Neuronal stem cell (in vitro differentiated cells): ENCODE data around the gene FXYD6.

Experiments used
- DNase-seq: peaks from one replicate; pipeline ENCODE4 v3.0.0-alpha.2; 2013; ENCODE audit warnings: low spot score
- H2AFZ ChIP-seq: one replicate; pipeline ENCODE4 v1.6.1; 2013; ENCODE audit warnings: mild to moderate bottlenecking, low read length, inconsistent platforms
- H2AK5ac ChIP-seq: 2 replicates; pipeline ENCODE4 v1.6.1; 2013; ENCODE audit warnings: low read depth, mild to moderate bottlenecking, inconsistent platforms, low read length, moderate library complexity, mixed read lengths
- H2BK120ac ChIP-seq: 2 replicates; pipeline ENCODE4 v1.6.1; 2013; ENCODE audit warnings: low read depth, mild to moderate bottlenecking, inconsistent platforms, low read length, moderate library complexity, mixed read lengths
- H2BK12ac ChIP-seq: one replicate; pipeline ENCODE4 v1.6.1; 2013; ENCODE audit warnings: low read length, inconsistent platforms
- H2BK15ac ChIP-seq: 2 replicates; pipeline ENCODE4 v1.6.1; 2013; ENCODE audit warnings: mild to moderate bottlenecking, low read length, inconsistent platforms, mixed read lengths
- H2BK5ac ChIP-seq: one replicate; pipeline ENCODE4 v1.6.1; 2013; ENCODE audit warnings: inconsistent platforms, mild to moderate bottlenecking, low read length, moderate library complexity
- H3K14ac ChIP-seq: one replicate; pipeline ENCODE4 v1.6.1; 2013; ENCODE audit warnings: low read length, inconsistent platforms
- H3K18ac ChIP-seq: 2 replicates; pipeline ENCODE4 v1.6.1; 2013; ENCODE audit warnings: low read length, inconsistent platforms
- H3K23ac ChIP-seq: 2 replicates; pipeline ENCODE4 v1.6.1; 2013; ENCODE audit warnings: low read depth, mild to moderate bottlenecking, mixed read lengths, low read length, inconsistent platforms; ENCODE audit not compliant: poor library complexity
- H3K27ac ChIP-seq: replicated peaks from 3 replicates; pipeline ENCODE4 v1.5.1; 2013; ENCODE audit warnings: low read length, inconsistent platforms
- H3K27me3 ChIP-seq, 3 experiments: 2 replicates each; pipeline ENCODE4 v1.6.1; 2013; ENCODE audit warnings: low read length in 3 of 3, mild to moderate bottlenecking in 2 of 3, inconsistent platforms in 1 of 3, low read depth in 1 of 3, mixed read lengths in 1 of 3, moderate library complexity in 1 of 3; ENCODE audit not compliant: control insufficient read depth in 3 of 3, insufficient read depth in 3 of 3
- H3K36me3 ChIP-seq, 2 donors: replicated peaks in 1 of 2; 2 replicates each; pipeline ENCODE4 v1.6.1; 2013; ENCODE audit warnings: low read length in 2 of 2; ENCODE audit not compliant: control insufficient read depth in 2 of 2, insufficient read depth in 2 of 2
- H3K4ac ChIP-seq: 2 replicates; pipeline ENCODE4 v1.6.1; 2013; ENCODE audit warnings: inconsistent platforms, mild to moderate bottlenecking, low read length, moderate library complexity
- H3K4me1 ChIP-seq, 2 donors: 1 replicate in 1 of 2; 2 replicates in 1 of 2; pipeline ENCODE4 v1.6.1; 2013; ENCODE audit warnings: low read length in 2 of 2, low read depth in 1 of 2; ENCODE audit not compliant: control insufficient read depth in 2 of 2, insufficient read depth in 1 of 2
- H3K4me2 ChIP-seq: one replicate; pipeline ENCODE4 v1.6.1; 2013; ENCODE audit warnings: mild to moderate bottlenecking, low read length, inconsistent platforms; ENCODE audit not compliant: insufficient read depth, poor library complexity, severe bottlenecking
- H3K4me3 ChIP-seq, 2 donors: 2 replicates each; pipeline ENCODE4 v1.5.1; 2013; ENCODE audit warnings: low read length in 2 of 2, mild to moderate bottlenecking in 2 of 2, inconsistent platforms in 1 of 2, moderate library complexity in 1 of 2
- H3K79me1 ChIP-seq: one replicate; pipeline ENCODE4 v1.6.1; 2013; ENCODE audit warnings: low read depth, mild to moderate bottlenecking, inconsistent platforms, low read length, moderate library complexity
- H3K9ac ChIP-seq: one replicate; pipeline ENCODE4 v1.6.1; 2013; ENCODE audit warnings: mild to moderate bottlenecking, low read depth, low read length, inconsistent platforms; ENCODE audit not compliant: poor library complexity
- H3K9me3 ChIP-seq, 2 donors: replicated peaks in 1 of 2; 2 replicates each; pipeline versions ENCODE3 to v1.6.1; 2013; ENCODE audit warnings: low read length in 2 of 2, mild to moderate bottlenecking in 2 of 2, inconsistent platforms in 1 of 2, low read depth in 1 of 2, mixed read lengths in 1 of 2, moderate library complexity in 1 of 2; ENCODE audit not compliant: control insufficient read depth in 2 of 2, insufficient read depth in 1 of 2
- H4K8ac ChIP-seq: one replicate; pipeline ENCODE4 v1.6.1; 2013; ENCODE audit warnings: low read depth, mild to moderate bottlenecking, inconsistent platforms, low read length, moderate library complexity
- H4K91ac ChIP-seq: one replicate; pipeline ENCODE4 v1.6.1; 2013; ENCODE audit warnings: low read length, low read depth, mild to moderate bottlenecking, inconsistent platforms; ENCODE audit not compliant: poor library complexity
- WGBS, 2 donors: extraction: QIAGEN DNeasy Blood & Tissue Kit; methylation state at CpG; one replicate each; pipeline ENCODE4 v1.1.7; 2013; ENCODE audit warnings: missing lambda C conversion rate in 2 of 2, mixed read lengths in 1 of 2; ENCODE audit not compliant: insufficient read length in 2 of 2, insufficient replicate concordance in 1 of 2; ENCODE audit errors: extremely low coverage in 2 of 2; 5-methylcytosine and 5-hydroxymethylcytosine counted together

The FXYD6 gene

DNA sequence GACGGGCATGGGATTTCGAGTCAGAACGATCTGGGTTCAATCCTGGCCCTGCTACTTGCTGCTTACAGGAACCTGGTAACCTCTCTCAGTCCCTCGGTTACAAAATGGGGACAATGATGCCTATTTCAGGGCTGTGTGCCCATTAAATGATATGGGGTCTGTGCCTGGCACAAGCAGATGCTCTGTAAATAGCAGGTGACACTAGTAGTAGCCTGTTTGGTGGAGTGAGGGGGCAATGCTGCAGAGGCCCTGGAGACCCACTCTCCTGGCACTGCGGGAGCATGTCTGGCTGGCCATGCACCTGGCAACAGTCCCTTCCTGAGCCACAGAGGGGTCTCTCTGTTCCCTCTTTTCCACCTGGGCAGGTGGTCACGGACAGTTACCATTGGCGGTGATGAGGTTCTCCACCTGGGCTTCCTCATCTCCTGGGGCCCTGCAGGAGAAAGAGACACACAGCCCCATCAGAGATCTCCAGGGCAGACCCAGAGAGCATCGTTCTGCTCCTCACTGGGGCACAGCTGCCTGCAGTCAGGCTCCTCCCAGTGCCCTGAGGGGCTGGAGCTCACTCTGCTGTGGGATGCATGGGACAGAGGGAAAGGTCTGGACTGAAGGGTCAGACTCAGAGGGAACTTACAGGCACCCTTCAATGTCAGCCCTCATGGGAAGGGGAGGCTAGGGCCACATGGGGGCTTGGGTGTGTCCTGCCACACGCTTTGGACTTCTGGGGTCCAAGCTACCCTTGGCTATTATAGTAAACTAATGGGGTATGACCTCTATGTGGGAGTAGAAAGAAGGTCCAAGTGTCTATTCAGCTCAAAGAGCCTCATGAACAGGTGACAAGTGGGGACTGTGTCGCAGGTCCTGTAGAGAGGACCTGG is 36.3 kb downstream of the FXYD6 start:
- Histone ChIP-seq H3K4me3 (no peak overlapping the region), H3K4me1 (peaks cover 0 to 6% of the 10 kb centered on the region in 2 donors), H3K9me3 (no peaks in the 10 kb centered on the region), H3K79me1 (no peaks in the 10 kb centered on the region), H2BK15ac (no peak overlapping the region), H3K27ac (no peak overlapping the region), H2AFZ (no peak overlapping the region), H3K27me3 (no peaks in the 10 kb centered on the region), H3K4ac (no peak overlapping the region), H4K91ac (no peak overlapping the region), H4K8ac (no peak overlapping the region), H2BK12ac (no peak overlapping the region), H3K18ac (no peak overlapping the region), H3K36me3 (peaks cover 11 to 31% of the 10 kb centered on the region in 2 donors), H2BK120ac (no peak overlapping the region), H3K23ac (no peak overlapping the region), H3K9ac (peak overlapping the region; percentile 5), H3K4me2 (no peak overlapping the region), H3K14ac (no peak overlapping the region), H2BK5ac (no peak overlapping the region), H2AK5ac (no peak overlapping the region)
- no peak for DNase-seq
- WGBS, 2 donors: no CpG with 5 or more reads among the region's 10 CpGs

- H3K27me3 ChIP-seq: no peaks in the 10 kb centered on the region
Observed at GRCh38 chr11:117839380-117839881, 37.0 kb downstream of the FXYD6 start.

GRCh38 chr11:117838901-117839300 is 37.6 kb downstream of the FXYD6 start:
- no peak overlapping the region for H2AFZ ChIP-seq
- no peak overlapping the region for H3K4ac ChIP-seq
- peaks cover 11 to 33% of the 10 kb centered on the region in 2 donors for H3K36me3 ChIP-seq
- H3K4me1 ChIP-seq: peaks cover 0 to 6% of the 10 kb centered on the region in 2 donors
- H3K14ac ChIP-seq: no peak overlapping the region
- H3K27ac ChIP-seq: no peak overlapping the region
- no peak overlapping the region for H2BK5ac ChIP-seq
- no peak overlapping the region for H3K23ac ChIP-seq
- no peak overlapping the region for H2AK5ac ChIP-seq
- no peak overlapping the region for H4K91ac ChIP-seq
- H3K9ac ChIP-seq: no peak overlapping the region
- H3K4me2 ChIP-seq: no peak overlapping the region
- H3K79me1 ChIP-seq: no peaks in the 10 kb centered on the region
- no peaks in the 10 kb centered on the region for H3K27me3 ChIP-seq
- no peak overlapping the region for H3K18ac ChIP-seq
- no peak for DNase-seq
- no peak overlapping the region for H2BK12ac ChIP-seq
- no CpG with 5 or more reads among the region's 8 CpGs for WGBS, 2 donors
- no peak overlapping the region for H2BK120ac ChIP-seq
- H2BK15ac ChIP-seq: no peak overlapping the region
- H4K8ac ChIP-seq: no peak overlapping the region
- no peak overlapping the region for H3K4me3 ChIP-seq
- no peaks in the 10 kb centered on the region for H3K9me3 ChIP-seq

More at GRCh38 chr11:117839380-117839881, 37.0 kb downstream of the FXYD6 start:
- no peak overlapping the region for H2BK12ac ChIP-seq
- no peak overlapping the region for H2AFZ ChIP-seq
- no peak overlapping the region for H3K4me2 ChIP-seq
- H3K4ac ChIP-seq: no peak overlapping the region
- no peak overlapping the region for H3K23ac ChIP-seq
- H2BK5ac ChIP-seq: no peak overlapping the region
- H2BK15ac ChIP-seq: no peak overlapping the region
- no peak overlapping the region for H4K91ac ChIP-seq
- H4K8ac ChIP-seq: no peak overlapping the region
- no peak overlapping the region for H3K18ac ChIP-seq
- peaks cover 0 to 6% of the 10 kb centered on the region in 2 donors for H3K4me1 ChIP-seq
- H3K79me1 ChIP-seq: no peaks in the 10 kb centered on the region
- WGBS, 2 donors: no CpG with 5 or more reads among the region's 7 CpGs
- peak overlapping the region in 1 of 2 donors; percentile 14 for H3K4me3 ChIP-seq
- H3K9ac ChIP-seq: no peak overlapping the region
- peaks cover 11 to 33% of the 10 kb centered on the region in 2 donors for H3K36me3 ChIP-seq
- H2BK120ac ChIP-seq: no peak overlapping the region
- no peak overlapping the region for H3K14ac ChIP-seq
- no peak overlapping the region for H2AK5ac ChIP-seq
- no peaks in the 10 kb centered on the region for H3K9me3 ChIP-seq
- no peak for DNase-seq
- H3K27ac ChIP-seq: no peak overlapping the region

DNA sequence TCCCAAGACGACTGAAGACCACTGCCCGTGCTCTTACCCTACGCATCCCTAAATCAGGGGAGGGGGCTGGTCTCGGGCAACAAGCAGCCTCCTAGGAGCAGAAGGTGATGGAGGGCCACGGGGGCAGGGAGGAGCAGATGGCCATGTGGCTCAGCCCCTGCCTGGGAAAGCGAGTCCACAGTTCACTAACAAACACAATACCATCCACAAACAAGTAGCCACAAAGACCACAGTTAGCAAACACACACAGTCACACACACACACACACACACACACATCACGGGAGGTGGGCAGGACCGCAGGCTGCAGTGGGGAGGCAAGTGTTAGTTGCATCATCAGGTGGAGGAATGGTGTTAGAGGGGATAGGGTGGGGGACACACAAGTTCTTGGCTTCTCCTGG is 38.7 kb downstream of the FXYD6 start:
- no peaks in the 10 kb centered on the region for H3K27me3 ChIP-seq
- peaks cover 11 to 33% of the 10 kb centered on the region in 2 donors for H3K36me3 ChIP-seq
- no peak overlapping the region for H3K27ac ChIP-seq
- H3K4ac ChIP-seq: no peak overlapping the region
- no peak overlapping the region for H3K18ac ChIP-seq
- H3K14ac ChIP-seq: peak overlapping the region; percentile 39
- H2BK15ac ChIP-seq: no peak overlapping the region
- no peaks in the 10 kb centered on the region for H3K9me3 ChIP-seq
- H3K23ac ChIP-seq: no peak overlapping the region
- no peaks in the 10 kb centered on the region for H3K79me1 ChIP-seq
- no peak overlapping the region for H4K8ac ChIP-seq
- no peak overlapping the region for H2AFZ ChIP-seq
- H2BK120ac ChIP-seq: no peak overlapping the region
- H3K4me3 ChIP-seq: no peak overlapping the region
- no peak overlapping the region for H4K91ac ChIP-seq
- no peak overlapping the region for H3K4me2 ChIP-seq
- H2AK5ac ChIP-seq: no peak overlapping the region
- no peak for DNase-seq
- no CpG with 5 or more reads among the region's 8 CpGs for WGBS, 2 donors
- peaks cover 0 to 6% of the 10 kb centered on the region in 2 donors for H3K4me1 ChIP-seq
- H2BK5ac ChIP-seq: no peak overlapping the region
- peak overlapping the region; percentile 33 for H3K9ac ChIP-seq
- no peak overlapping the region for H2BK12ac ChIP-seq
